COLO668 (cell line): Measurements from ENCODE around the gene MACROD2.
"Not testable (repeated sequence)": the region's sequence is repeated elsewhere in the genome, so short reads cannot be mapped to it uniquely, and the experiment has no call there.

Experiments
- DNase-seq: peaks from one replicate; lab custom pipeline; 2025; ENCODE audit not compliant: unreplicated experiment; lab: John Stamatoyannopoulos, UW

The MACROD2 gene

GRCh38 chr20:15528391-15529111 is 1533.2 kb downstream of the MACROD2 start:
- no peak for DNase-seq

GRCh38 chr20:15535863-15536262 is 1540.5 kb downstream of the MACROD2 start:
- DNase-seq = no peak

GRCh38 chr20:15537200-15537599 is 1541.9 kb downstream of the MACROD2 start:
- DNase-seq = not testable (repeated sequence)

GRCh38 chr20:15542655-15543054 is 1547.3 kb downstream of the MACROD2 start:
- no peak for DNase-seq

- no peak for DNase-seq
Measured at GRCh38 chr20:15544742-15545141, 1549.4 kb downstream of the MACROD2 start.

- DNase-seq = no peak
Measured at GRCh38 chr20:15546525-15547023, 1551.3 kb downstream of the MACROD2 start.

GRCh38 chr20:15547119-15547518 is 1551.8 kb downstream of the MACROD2 start:
- no peak for DNase-seq

GRCh38 chr20:15550116-15550870 is 1555.0 kb downstream of the MACROD2 start:
- DNase-seq = no peak

- DNase-seq = no peak
Measured at GRCh38 chr20:15555913-15556312, 1560.6 kb downstream of the MACROD2 start.

- no peak for DNase-seq
Measured at GRCh38 chr20:15556869-15557268, 1561.6 kb downstream of the MACROD2 start.

GRCh38 chr20:15561070-15561569 is 1565.8 kb downstream of the MACROD2 start:
- DNase-seq = no peak

- no peak for DNase-seq
Measured at GRCh38 chr20:15561707-15562404, 1566.5 kb downstream of the MACROD2 start.

- no peak for DNase-seq
Measured at GRCh38 chr20:15563836-15564235, 1568.5 kb downstream of the MACROD2 start.

- DNase-seq = no peak
Measured at GRCh38 chr20:15564981-15565380, 1569.7 kb downstream of the MACROD2 start.

GRCh38 chr20:15565786-15566185 is 1570.5 kb downstream of the MACROD2 start:
- no peak for DNase-seq

- no peak for DNase-seq
Measured at GRCh38 chr20:15567219-15567618, 1571.9 kb downstream of the MACROD2 start.

- DNase-seq = no peak
Measured at GRCh38 chr20:15570156-15570555, 1574.8 kb downstream of the MACROD2 start.

- no peak for DNase-seq
Measured at GRCh38 chr20:15571056-15571455, 1575.7 kb downstream of the MACROD2 start.

- DNase-seq = no peak
Measured at GRCh38 chr20:15575255-15575654, 1579.9 kb downstream of the MACROD2 start.

GRCh38 chr20:15576411-15576810 is 1581.1 kb downstream of the MACROD2 start:
- DNase-seq = no peak

- DNase-seq = no peak
Measured at GRCh38 chr20:15578113-15578512, 1582.8 kb downstream of the MACROD2 start.
